HG03520 (cell line): ENCODE results near the gene LRRC36.

Experiments used
- ATAC-seq: cut with Tn5 transposase; IDR thresholded peaks from one replicate; pipeline ENCODE4 v1.9.1; 2021; ENCODE audit warnings: mild to moderate bottlenecking, moderate library complexity; ENCODE audit not compliant: unreplicated experiment

LRRC36 gene, protein sequence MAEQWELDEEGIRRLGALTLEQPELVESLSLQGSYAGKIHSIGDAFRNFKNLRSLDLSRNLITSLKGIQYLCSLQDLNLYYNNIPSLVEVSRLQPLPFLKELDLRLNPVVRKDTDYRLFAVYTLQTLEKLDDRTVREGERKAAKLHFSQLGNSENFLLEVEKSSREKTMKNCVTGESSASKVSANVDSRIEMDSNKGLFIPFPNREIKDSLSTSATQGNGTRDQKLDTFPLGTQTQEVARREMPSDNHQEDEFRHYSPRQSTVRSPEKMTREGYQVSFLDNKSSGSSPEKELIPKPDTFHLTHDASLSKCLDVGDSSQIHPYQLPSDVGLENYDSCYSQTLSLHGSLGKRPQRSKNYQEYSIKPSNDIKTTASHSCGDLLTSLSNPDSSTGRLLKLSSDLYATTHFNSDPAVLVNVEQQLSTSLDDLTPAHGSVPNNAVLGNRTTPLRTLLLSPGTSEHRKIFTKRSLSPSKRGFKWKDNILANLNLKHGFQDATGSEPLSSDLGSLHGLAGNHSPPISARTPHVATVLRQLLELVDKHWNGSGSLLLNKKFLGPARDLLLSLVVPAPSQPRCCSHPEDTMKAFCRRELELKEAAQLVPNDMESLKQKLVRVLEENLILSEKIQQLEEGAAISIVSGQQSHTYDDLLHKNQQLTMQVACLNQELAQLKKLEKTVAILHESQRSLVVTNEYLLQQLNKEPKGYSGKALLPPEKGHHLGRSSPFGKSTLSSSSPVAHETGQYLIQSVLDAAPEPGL

DNA sequence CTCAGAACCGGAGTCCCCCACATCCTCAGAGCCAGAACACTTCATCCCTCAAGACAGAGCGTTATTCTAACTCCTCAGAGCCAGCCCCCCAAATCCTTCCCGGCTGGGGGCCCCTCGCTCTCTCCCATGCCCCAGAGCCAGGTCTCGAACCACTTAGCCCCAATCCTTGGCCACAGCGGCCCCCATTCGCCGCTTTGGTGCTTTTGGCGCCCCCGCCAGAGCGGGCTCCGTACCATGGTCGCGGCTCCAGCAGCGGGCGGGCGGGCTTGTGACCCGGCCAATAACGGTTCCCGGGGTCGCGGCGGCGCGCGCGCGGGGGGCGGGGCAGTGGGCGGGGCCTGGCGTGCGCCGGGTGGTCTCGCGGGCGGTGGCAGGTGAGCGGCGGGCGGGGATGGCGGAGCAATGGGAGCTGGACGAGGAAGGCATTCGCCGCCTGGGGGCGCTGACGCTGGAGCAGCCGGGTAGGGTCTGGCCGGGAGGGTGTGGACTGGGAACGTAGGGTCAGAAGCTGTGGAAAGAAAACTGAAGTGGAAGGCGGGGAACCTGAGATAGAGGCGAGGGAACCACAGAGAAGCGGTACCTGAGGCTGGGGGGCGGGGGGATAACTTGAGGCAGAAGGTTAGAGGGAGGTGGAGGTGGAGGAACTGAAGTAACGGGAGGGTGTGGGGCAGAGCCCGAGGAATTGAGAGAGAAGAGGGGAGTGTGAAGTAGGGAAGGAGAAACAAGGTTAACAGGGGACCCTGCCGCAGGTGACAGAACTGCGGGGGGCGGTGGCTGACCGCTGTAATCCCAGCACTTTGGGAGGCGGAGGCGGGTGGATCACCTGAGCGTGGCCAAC lies at the start of gene LRRC36, which contains the start of gene KCTD19:
LRRC36 (plus strand) TSS at position 344 of the 838 bp plus-strand sequence; CDS start at position 392, 48 bp downstream.
KCTD19 (minus strand) TSS at position 270 of the 838 bp plus-strand sequence; CDS start at position 236, 34 bp downstream.
- no peak for ATAC-seq

DNA sequence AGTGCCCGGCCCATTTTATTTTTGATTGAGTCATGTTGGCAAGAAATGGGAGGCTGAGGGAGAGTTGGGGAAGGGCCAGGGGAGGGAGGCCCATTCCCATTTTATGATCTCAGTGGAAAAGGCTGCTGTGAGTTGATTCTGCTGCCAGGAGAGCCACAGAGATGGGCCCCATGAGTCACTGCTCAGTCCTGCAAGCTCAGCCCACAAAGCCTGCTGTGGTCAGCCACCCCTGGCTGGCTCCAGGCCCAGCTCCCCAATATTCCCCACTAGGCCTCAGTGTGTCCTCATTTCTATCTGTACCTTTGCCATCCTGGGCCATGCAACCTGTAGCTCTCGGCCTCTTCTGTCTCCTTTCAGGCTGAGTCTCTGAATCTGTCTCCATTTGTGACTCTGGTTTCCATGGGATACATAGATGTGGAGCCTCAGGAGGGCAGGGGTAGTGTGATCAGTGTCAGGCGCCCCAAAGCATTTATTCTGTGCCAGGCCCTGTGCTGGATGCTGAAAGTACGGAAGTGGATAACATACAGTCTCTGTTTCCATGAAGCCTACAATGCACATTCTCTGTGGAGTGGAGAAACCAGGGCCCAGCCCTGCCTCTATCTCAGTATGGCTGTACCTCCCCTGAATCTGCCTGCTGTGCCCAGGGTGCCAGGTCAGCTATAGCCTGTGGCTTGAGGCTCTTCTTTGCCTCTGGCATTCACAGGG lies 49.2 kb upstream of the LRRC36 start:
- ATAC-seq, result no peak

DNA sequence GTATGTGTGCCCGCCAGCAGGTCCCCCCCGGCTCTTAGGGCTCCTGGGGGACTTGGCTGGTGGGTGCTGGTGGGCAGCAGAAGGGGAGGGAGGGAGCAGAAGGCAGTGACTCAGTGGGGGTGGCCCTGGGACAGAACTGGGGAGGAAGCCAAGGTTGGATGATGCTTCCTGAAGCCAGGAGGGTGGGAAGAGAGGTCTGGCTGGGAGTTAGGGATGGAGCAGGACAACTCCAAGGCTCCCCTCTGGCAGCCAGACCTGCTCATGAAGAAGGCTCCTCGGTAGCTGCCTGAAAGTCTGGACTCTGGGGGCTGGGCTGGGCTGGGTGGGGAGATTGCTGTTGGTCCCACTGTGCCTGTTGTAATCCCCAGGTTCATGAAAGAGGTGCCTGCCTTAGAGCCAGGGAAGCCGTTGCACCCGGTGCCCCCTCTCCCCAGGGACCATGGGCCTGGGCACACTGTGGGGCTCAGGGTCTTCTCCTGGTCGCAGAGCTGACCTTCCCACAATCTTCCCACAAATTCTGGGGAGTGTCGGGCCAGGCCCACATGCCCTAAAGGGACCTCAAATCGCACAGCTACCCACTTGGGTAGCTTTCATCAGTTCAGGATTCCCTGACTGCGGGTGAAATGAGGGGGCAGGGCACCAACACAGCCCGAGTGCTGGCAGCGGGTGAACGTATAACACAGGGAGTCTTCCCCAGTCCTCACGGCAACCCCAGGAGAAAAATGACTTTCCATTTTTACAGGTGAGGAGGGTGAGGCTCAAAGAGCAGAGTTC lies 48.4 kb upstream of the LRRC36 start:
- ATAC-seq, result no peak

DNA sequence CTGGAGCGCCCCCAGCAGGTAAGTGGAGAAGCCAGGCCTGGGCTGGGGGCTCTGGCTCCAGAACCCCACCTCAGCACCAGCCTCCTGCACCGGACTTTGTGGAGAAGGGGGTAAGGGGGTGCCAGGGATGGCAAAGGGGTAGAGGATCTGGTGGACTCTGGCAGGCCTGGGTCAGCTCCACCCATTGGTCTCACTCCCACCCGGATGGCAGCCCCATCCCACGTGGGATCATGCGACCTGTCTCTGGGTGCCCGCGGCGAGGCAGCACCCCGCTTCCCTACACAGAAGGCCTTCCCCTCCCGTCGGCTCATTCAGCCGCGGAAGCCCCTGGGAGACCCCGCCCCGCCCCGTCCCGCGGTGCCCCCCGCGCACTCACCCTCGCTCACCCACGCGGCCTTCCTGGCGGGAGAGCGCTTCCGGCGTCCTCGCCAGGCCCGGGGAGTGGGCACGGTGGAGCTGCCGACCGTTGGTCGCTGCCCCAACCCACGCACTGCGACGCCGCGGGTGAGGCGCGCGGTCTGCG lies 47.8 kb upstream of the LRRC36 start:
- ATAC-seq, result peak; percentile 34

DNA sequence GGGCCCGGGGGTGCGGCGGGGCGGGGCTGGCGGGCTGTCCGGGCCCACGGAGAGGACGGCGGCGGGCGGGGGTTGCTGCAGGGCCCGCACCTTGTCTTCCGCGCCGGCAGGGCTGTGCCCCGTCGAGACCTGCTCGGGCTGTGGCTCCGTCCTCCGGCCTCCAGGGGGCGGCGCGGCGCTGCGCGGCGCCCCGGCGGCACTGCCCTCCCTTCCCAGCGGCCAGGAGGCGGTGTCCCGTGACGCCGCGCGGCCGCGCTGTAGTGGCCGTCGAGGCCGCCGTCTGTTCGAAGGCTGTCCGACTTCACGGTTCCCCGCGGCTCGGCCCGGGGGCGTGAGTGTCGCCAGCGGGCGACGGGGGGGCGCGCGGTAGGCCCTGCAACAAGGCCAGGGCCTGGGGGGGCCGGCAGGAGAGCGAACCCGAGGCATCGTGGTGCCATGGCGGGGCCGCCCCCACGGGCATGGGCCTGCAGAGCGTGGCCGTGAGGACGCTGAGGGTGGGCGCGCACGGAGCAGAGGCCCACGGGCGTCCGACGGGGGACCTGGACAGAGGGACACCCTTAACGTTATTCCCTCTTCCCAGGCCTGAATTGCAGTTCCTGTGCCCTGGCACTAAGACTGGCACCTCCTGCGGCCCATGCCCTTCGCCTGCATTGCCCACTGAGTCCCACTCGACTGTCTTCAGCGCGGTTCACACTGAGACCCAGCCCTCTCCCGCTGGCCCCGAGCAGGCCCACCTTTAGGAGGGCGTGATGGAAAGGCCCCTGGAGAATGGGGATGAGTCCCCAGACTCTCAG lies 47.1 kb upstream of the LRRC36 start, which contains the start of gene PLEKHG4:
PLEKHG4 (plus strand) TSS at position 237 of the 794 bp plus-strand sequence; CDS start at position 750, 513 bp downstream.
- ATAC-seq, result peak; percentile 73

DNA sequence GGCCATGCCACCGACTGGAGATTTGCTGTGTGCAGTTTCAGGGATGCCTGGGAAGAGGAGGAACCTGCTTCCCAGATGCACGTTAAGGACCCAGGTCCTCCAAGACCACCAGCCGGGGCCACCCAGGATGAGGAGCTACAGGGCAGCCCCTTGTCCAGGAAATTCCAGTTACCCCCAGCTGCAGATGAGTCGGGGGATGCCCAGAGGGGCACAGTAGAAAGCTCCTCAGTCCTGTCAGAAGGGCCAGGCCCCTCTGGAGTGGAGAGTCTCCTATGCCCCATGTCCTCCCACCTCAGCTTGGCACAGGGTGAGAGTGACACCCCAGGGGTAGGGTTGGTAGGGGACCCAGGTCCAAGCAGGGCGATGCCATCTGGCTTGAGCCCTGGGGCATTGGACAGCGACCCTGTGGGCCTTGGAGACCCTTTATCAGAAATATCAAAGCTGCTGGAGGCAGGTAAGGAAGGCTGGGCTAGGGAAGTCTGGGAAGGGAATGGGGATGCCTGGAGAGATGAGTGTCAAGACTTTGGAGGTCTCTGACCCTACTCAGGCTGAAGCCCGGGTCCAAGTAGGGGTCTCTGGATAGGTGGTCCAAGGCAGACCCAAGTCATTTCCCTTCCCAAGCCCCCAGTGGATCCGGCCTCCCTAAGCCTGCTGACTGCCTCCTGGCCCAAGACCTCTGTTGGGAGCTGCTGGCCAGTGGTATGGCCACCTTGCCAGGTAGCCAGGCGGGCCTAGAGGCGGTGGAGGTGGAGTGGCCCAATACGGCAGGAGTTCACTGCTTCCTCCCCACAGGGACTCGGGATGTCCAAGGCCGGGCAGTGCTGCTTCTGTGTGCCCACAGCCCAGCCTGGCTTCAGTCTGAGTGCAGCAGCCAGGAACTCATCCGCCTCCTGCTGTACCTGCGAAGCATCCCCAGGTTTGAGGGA lies 46.3 kb upstream of the LRRC36 start:
- ATAC-seq, result no peak

DNA sequence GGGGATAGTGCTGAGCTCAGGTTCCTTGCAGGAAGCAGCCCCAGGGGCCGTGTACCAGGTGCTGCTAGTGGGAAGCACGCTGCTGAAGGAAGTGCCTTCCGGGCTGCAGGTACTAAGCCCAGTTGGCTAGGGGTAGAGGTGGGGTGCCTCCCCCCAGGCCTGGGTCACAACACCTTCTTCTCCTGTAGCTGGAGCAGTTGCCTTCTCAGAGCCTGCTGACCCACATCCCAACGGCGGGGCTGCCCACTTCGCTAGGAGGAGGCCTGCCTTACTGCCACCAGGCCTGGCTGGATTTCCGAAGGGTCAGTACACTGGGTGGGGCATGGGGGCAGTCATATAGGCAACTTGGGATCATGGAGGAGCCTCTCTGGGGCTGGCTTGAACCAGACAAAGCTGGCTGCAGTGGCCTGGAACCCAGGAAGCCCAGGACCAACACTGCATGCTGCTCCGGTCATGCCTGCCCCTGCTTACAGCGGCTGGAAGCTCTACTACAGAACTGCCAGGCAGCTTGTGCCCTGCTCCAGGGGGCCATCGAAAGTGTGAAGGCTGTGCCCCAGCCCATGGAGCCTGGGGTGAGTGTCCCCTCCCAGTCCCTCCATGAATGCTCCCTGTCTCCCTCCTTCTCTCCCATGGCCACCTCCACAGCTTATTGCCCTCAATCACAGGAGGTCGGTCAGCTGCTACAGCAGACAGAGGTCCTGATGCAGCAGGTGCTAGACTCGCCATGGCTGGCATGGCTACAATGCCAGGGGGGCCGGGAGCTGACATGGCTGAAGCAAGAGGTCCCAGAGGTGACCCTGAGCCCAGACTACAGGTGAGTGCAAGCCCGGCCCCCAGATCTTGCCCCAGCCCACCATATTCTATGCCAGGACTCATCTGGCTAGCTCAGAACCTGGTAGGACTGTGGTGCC lies 44.8 kb upstream of the LRRC36 start:
- ATAC-seq, result no peak

DNA sequence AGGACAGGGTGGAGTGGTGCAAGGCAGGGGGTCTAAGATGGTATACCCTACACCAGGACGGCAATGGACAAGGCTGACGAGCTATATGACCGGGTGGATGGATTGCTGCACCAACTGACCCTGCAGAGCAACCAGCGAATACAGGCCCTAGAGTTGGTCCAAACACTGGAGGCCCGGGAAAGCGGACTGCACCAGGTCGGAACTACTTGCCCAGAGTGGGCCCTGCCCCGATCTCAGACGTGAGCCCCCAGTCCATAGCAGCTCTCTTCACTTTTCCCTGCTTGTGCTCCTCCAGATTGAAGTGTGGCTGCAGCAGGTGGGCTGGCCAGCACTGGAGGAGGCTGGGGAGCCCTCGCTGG lies 44.2 kb upstream of the LRRC36 start:
- no peak for ATAC-seq

DNA sequence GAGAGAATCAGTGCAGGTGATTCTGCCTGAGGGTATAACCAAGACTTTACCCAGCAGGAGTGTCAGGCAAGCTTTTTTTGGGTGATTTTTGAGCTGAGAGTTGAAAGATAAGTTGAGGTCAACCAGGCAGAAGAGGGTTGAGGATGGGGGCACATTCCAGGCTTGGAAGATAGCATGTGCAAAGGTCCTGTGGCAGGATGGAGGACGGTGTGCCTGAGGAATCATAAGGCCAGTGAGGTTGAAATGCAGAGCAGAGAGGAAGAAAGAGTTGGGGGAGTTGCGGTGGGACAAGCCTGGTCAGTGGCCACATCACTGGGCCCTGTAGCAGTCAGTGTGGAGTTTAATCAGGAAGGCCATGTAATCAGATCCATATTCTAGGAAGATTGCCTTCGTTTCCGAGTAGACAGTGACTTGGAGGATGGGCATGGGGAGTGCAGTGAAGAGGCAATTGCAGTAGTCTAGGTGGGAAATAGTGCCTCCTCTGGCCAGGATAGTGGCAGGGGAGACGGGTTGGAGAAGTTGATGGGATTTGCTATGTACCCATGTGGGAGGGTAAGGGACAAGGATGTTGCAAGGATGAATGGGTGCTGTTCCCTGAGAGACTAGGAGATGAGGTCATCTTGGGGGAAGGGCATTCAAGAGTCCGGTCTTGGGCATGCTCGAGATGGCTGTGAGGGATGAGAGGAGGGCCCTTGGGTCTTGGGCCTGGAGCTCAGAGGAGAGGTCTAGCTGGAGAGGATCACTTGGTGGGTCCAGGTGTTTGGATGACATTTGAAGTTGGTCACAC lies 43.4 kb upstream of the LRRC36 start:
- ATAC-seq, result no peak

DNA sequence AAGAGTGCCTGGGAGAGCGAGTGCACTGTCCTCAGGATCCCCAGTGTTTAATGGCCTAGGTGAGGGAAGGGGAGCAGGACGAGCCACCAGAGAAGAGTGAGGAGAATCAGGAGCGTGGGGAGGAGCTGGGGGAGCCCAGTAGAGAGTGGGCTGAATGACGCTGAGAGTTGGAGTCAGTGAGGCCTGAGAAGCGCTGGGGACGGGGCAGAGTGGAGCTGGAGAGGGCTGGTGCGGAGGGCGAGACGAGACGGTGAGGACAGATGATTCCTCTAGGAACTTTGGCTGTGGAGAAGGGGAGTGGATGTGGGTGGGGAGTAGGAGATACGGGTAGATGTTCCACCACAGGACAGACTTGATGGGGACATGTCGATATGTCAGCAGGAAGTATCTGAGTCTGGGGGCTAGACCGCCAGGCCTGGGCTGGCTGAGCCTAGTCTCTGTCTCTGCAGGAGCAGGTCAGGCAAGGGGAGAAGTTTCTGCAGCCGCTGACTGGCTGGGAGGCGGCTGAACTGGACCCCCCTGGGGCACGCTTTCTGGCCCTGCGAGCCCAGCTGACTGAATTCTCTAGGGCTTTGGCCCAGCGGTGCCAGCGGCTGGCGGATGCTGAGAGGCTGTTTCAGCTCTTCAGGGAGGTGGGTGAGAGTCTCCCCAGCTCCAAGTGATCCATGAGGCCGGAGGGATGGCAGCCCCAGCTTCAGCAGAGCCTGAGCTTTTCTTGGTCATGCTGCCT lies 42.6 kb upstream of the LRRC36 start:
- ATAC-seq, result no peak

DNA sequence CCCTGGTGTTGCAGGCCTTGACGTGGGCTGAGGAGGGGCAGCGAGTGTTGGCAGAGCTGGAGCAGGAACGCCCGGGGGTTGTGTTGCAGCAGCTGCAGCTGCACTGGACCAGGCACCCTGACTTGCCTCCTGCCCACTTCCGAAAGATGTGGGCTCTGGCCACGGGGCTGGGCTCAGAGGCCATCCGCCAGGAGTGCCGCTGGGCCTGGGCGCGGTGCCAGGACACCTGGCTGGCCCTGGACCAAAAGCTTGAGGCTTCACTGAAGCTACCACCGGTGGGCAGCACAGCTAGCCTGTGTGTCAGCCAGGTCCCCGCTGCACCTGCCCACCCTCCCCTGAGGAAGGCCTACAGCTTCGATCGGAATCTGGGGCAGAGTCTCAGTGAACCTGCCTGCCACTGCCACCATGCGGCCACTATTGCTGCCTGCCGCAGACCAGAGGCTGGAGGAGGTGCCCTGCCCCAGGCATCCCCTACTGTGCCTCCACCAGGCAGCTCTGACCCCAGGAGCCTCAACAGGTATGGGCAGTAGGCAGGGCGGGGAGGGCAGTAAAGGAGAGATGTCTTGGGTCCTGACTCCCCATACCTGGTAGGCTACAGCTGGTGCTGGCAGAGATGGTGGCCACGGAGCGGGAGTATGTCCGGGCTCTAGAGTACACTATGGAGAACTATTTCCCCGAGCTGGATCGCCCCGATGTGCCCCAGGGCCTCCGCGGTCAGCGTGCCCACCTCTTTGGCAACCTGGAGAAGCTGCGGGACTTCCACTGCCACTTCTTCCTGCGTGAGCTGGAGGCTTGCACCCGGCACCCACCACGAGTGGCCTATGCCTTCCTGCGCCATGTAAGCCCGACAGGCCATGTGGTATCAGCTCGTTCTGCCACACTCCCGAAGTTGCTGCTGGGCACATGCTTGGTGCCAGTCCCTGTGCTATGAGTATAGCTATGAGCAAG lies 41.6 kb upstream of the LRRC36 start:
- ATAC-seq, result no peak

DNA sequence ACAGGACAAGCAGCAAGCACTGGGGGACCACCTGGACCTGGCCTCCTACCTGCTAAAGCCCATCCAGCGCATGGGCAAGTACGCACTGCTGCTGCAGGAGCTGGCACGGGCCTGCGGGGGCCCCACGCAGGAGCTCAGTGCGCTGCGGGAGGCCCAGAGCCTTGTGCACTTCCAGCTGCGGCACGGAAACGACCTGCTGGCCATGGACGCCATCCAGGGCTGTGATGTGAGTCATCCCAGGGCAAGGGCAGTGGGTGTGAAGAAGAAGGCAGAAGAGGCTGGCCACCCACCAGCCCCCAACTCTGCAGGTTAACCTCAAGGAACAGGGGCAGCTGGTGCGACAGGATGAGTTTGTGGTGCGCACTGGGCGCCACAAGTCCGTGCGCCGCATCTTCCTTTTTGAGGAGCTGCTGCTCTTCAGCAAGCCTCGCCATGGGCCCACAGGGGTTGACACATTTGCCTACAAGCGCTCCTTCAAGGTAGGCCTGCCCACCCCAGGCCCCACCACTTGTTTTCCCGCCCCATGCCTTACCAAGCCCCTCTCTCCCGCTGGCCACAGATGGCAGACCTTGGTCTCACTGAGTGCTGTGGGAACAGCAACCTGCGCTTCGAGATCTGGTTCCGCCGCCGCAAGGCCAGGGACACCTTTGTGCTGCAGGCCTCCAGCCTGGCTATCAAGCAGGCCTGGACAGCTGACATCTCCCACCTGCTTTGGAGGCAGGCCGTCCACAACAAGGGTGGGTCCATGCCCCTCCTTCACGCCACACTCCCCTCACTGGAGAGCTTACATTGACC lies 40.0 kb upstream of the LRRC36 start:
- ATAC-seq, result no peak

DNA sequence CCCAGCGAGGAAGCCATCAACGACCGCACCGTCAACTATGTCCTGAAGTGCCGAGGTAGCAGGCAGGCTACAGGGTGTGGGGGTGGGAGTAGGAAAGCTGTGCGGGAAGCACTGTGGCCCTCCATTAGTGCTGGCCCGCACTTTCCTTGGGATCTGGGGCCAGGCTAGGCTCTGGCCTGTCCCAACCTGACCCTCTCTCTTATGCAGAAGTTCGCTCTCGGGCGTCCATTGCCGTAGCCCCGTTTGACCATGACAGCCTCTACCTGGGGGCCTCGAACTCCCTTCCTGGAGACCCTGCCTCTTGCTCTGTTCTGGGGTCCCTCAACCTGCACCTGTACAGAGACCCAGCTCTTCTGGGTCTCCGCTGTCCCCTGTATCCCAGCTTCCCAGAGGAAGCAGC lies 38.7 kb upstream of the LRRC36 start:
- no peak for ATAC-seq
